WERI-Rb-1 (cell line): Measurements from ENCODE around the gene RAB7B.

Experiments used
- DNase-seq: peaks from one replicate; pipeline ENCODE4 v3.0.0-alpha.2; 2020
- H3K27ac ChIP-seq: fragments of 250-450 bp; sonication (Bioruptor Pico); 2 replicates; pipeline ENCODE4 v1.5.1; 2020; ENCODE audit warnings: mild to moderate bottlenecking, moderate library complexity
- H3K27me3 ChIP-seq: fragments of 250-450 bp; sonication (Bioruptor Pico); 2 replicates; pipeline ENCODE4 v1.5.1; 2021; ENCODE audit warnings: mild to moderate bottlenecking, low read depth, moderate library complexity; ENCODE audit not compliant: insufficient read depth, severe bottlenecking
- H3K36me3 ChIP-seq: fragments of 250-450 bp; sonication (Bioruptor Pico); 2 replicates; pipeline ENCODE4 v1.5.1; 2020; ENCODE audit warnings: mild to moderate bottlenecking, moderate library complexity
- H3K4me3 ChIP-seq: 2 replicates; pipeline ENCODE4 v1.5.1; 2011; ENCODE audit warnings: low read depth, mild to moderate bottlenecking, control low read depth, low read length
- H3K9me3 ChIP-seq: fragments of 250-450 bp; sonication (Bioruptor Pico); 2 replicates; pipeline ENCODE4 v1.5.1; 2021; ENCODE audit warnings: mild to moderate bottlenecking, moderate library complexity; ENCODE audit not compliant: severe bottlenecking
- TF ChIP-seq, protein P1 (sequence below): IDR thresholded peaks from 2 replicates; pipeline ENCODE4 v1.5.1; 2011; ENCODE audit warnings: low read depth, mild to moderate bottlenecking, control low read depth, inconsistent platforms, low read length

The RAB7B gene

GRCh38 chr1:205990226-205990625 is 13.0 kb downstream of the RAB7B start:
- Histone ChIP-seq H3K4me3 (no peak overlapping the region), H3K36me3 (no peaks in the 10 kb centered on the region), H3K27me3 (peaks cover 4% of the 10 kb centered on the region), H3K27ac (no peak overlapping the region), H3K9me3 (no peaks in the 10 kb centered on the region)
- DNase-seq, result no peak
- TF ChIP-seq, protein P1, sequence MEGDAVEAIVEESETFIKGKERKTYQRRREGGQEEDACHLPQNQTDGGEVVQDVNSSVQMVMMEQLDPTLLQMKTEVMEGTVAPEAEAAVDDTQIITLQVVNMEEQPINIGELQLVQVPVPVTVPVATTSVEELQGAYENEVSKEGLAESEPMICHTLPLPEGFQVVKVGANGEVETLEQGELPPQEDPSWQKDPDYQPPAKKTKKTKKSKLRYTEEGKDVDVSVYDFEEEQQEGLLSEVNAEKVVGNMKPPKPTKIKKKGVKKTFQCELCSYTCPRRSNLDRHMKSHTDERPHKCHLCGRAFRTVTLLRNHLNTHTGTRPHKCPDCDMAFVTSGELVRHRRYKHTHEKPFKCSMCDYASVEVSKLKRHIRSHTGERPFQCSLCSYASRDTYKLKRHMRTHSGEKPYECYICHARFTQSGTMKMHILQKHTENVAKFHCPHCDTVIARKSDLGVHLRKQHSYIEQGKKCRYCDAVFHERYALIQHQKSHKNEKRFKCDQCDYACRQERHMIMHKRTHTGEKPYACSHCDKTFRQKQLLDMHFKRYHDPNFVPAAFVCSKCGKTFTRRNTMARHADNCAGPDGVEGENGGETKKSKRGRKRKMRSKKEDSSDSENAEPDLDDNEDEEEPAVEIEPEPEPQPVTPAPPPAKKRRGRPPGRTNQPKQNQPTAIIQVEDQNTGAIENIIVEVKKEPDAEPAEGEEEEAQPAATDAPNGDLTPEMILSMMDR, result no peak

- H3K4me3 ChIP-seq, result no peak overlapping the region
- TF ChIP-seq, protein P1, result no peak
- no peak overlapping the region for H3K27ac ChIP-seq
- no peaks in the 10 kb centered on the region for H3K36me3 ChIP-seq
- H3K9me3 ChIP-seq, result no peaks in the 10 kb centered on the region
- H3K27me3 ChIP-seq, result peaks cover 4% of the 10 kb centered on the region
- DNase-seq, result no peak
Observed at GRCh38 chr1:205989786-205990185, 13.4 kb downstream of the RAB7B start.

- no peaks in the 10 kb centered on the region for H3K9me3 ChIP-seq
- DNase-seq, result peak; percentile 79
- no peak overlapping the region for H3K27ac ChIP-seq
- no peak overlapping the region for H3K4me3 ChIP-seq
- TF ChIP-seq, protein P1, result peak; percentile 73
- peaks cover 4% of the 10 kb centered on the region for H3K27me3 ChIP-seq
- H3K36me3 ChIP-seq, result no peaks in the 10 kb centered on the region
Observed at GRCh38 chr1:205988585-205988995, 14.6 kb downstream of the RAB7B start.

DNA sequence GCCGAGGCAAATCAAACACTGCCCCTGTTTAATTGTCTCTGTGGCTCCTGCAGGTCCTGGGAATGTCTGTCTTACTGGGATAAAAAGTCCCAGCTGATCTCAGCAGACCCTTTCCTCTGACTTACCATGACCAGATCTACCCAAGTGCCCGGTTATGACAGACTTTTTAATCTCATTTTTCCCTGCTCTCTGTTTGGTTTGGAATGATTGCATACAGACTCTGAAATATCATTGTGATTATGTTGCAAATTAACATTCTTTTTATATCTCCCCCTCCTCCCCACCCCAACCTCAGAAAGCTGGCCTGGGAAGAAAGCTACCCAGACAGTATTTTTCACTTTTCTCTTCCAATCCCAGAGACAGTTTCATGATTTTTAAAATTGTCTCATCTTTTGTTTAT is 16.3 kb downstream of the RAB7B start:
- no peak for DNase-seq
- Histone ChIP-seq H3K27me3 (peaks cover 4% of the 10 kb centered on the region), H3K4me3 (no peak overlapping the region), H3K36me3 (no peaks in the 10 kb centered on the region), H3K9me3 (no peaks in the 10 kb centered on the region), H3K27ac (no peak overlapping the region)
- TF ChIP-seq, protein P1, result no peak

DNA sequence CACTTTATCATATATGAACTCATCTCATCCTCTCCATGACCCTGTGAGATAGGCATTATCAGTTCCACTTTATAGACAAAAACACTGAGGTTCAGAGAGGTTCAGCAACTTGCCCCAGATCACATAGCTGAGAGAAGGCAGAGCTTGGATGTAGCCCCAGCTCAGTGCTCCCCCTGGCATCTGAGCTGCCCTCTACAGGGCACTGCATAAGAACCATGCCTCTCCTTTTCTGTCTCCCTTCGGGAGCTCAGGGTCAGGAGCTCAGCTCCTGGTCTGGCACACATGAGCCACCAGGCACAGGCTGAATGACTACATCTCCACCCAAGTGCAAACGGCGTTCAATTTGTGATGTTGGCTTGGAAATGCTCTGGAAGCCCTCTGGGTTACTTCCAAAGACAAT is 16.9 kb downstream of the RAB7B start:
- H3K4me3 ChIP-seq, result no peak overlapping the region
- no peaks in the 10 kb centered on the region for H3K36me3 ChIP-seq
- no peak for DNase-seq
- no peaks in the 10 kb centered on the region for H3K9me3 ChIP-seq
- H3K27ac ChIP-seq, result no peak overlapping the region
- no peaks in the 10 kb centered on the region for H3K27me3 ChIP-seq
- TF ChIP-seq, protein P1, result peak; percentile 40

DNA sequence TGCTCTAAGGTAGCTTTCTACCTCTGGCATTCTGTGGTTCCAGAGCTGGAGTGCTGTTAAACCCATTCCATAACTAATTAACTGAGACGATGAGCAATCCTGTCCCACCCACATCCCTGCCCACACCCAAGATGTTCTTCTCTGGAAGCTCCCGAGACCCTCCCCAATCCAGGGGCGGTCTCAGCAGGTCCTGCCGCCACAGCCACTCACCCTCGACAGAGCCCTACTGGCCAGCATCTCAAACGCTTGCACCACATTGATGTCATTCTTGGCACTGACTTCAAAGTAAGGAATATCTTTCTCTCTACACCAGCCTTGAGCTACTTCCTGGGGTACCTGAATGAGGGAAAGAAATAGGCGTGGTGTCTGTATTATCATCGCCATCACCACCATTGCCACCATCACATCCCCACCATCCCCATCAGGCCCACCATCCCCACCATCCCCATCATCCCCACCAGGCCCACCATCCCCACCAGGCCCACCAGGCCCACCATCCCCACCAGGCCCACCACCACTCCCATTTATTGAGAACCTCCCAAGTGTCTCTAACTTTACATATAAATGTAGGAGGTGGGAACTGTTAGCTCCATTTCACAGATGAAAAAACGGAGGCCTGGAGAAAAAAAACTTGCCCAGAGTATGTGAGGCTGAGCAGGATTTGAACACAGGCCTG is 17.7 kb downstream of the RAB7B start:
- no peak overlapping the region for H3K27ac ChIP-seq
- H3K9me3 ChIP-seq, result no peaks in the 10 kb centered on the region
- TF ChIP-seq, protein P1, result no peak
- no peak for DNase-seq
- no peaks in the 10 kb centered on the region for H3K27me3 ChIP-seq
- H3K4me3 ChIP-seq, result no peak overlapping the region
- no peaks in the 10 kb centered on the region for H3K36me3 ChIP-seq
